Measurements from ENCODE around the gene CH25H. TPM values are rescaled to one million over a fixed set of nuclear protein-coding genes. Genes with fewer than 3 reads are reported as not detected.
"Not testable (repeated sequence)": the region's sequence is repeated elsewhere in the genome, so short reads cannot be mapped to it uniquely, and the experiment has no call there.

The CH25H gene
- total RNA-seq, 5 donors from 2014 or later (not counting 1 experiment from before 2014, with no cell fraction given): 0.21 to 1.0 TPM; not detected in 3

- no peaks in the 10 kb centered on the region for H3K9me3 ChIP-seq
- no peak for ATAC-seq (replicated peaks in 1 of 4)
- DNase-seq: no peak
- no peak overlapping the region for H3K27ac ChIP-seq (ENCODE audit: low read length)
- no peaks in the 10 kb centered on the region for H3K27me3 ChIP-seq (replicated peaks in 1 of 2; ENCODE audit: control insufficient read depth in 2 of 2, extremely low read depth in 1 of 2, insufficient read depth in 2 of 2, low read length in 1 of 2)
- 100% methylated on average over 1 of the region's 2 CpGs for WGBS (ENCODE audit: insufficient coverage)
- H3K4me1 ChIP-seq (ENCODE audit: control insufficient read depth in 1 of 2, extremely low read depth in 1 of 2, insufficient read depth in 2 of 2, low read length in 2 of 2): no peaks in the 10 kb centered on the region
- no peaks in the 10 kb centered on the region for H3K36me3 ChIP-seq (ENCODE audit: control insufficient read depth in 2 of 2, extremely low read depth in 1 of 2, insufficient read depth in 1 of 2, low read length in 1 of 2)
- Mint-ChIP-seq H3K36me3 (no peaks in the 10 kb centered on the region), H3K4me3 (no peak overlapping the region), H3K9me3 (no peaks in the 10 kb centered on the region), H3K27me3 (peaks cover 18 to 21% of the 10 kb centered on the region in 2 donors), H3K27ac (no peak overlapping the region), H3K4me1 (no peaks in the 10 kb centered on the region)
- H3K4me3 ChIP-seq (ENCODE audit: control insufficient read depth in 1 of 2, extremely low read depth in 1 of 2, low read length in 1 of 2): no peak overlapping the region
- ChIA-PET POLR2A (no interaction called here), CTCF (interaction anchor here in 1 of 2 donors (0.5 kb wide), 1 partner anchor 240 kb away, joined by 4 read pairs; no protein-coding TSS in a partner anchor)
Measured at GRCh38 chr10:89171263-89171872, 35.7 kb downstream of the CH25H start.

GRCh38 chr10:89168354-89168900 lies 38.7 kb downstream of the CH25H start:
- not testable (repeated sequence) for ATAC-seq (replicated peaks in 1 of 4)

GRCh38 chr10:89167915-89168314 lies 39.2 kb downstream of the CH25H start:
- no peaks in the 10 kb centered on the region for H3K36me3 ChIP-seq (ENCODE audit: control insufficient read depth in 2 of 2, extremely low read depth in 1 of 2, insufficient read depth in 1 of 2, low read length in 1 of 2)
- H3K9me3 ChIP-seq: no peaks in the 10 kb centered on the region
- no peak overlapping the region for H3K4me3 ChIP-seq (ENCODE audit: control insufficient read depth in 1 of 2, extremely low read depth in 1 of 2, low read length in 1 of 2)
- H3K9me3 Mint-ChIP-seq: no peaks in the 10 kb centered on the region
- peaks cover 18% of the 10 kb centered on the region in 3 donors for H3K4me1 Mint-ChIP-seq
- H3K27me3 Mint-ChIP-seq: peaks cover 18 to 23% of the 10 kb centered on the region in 2 donors
- peaks cover 2 to 6% of the 10 kb centered on the region in 2 experiments for H3K4me1 ChIP-seq (ENCODE audit: control insufficient read depth in 1 of 2, extremely low read depth in 1 of 2, insufficient read depth in 2 of 2, low read length in 2 of 2)
- H3K27me3 ChIP-seq (replicated peaks in 1 of 2; ENCODE audit: control insufficient read depth in 2 of 2, extremely low read depth in 1 of 2, insufficient read depth in 2 of 2, low read length in 1 of 2): no peaks in the 10 kb centered on the region
- H3K27ac Mint-ChIP-seq: no peak overlapping the region
- no peaks in the 10 kb centered on the region for H3K36me3 Mint-ChIP-seq
- ATAC-seq (replicated peaks in 1 of 4) (no peak), DNase-seq (no peak)
- no peak overlapping the region for H3K27ac ChIP-seq (ENCODE audit: low read length)
- ChIA-PET POLR2A (no interaction called here), CTCF (no interaction called here)
- H3K4me3 Mint-ChIP-seq: no peak overlapping the region

More at GRCh38 chr10:89168354-89168900, 38.7 kb downstream of the CH25H start:
- H3K4me3 Mint-ChIP-seq; H3K27ac Mint-ChIP-seq; H3K36me3 Mint-ChIP-seq; H3K9me3 ChIP-seq; H3K27me3 ChIP-seq (replicated peaks in 1 of 2; ENCODE audit: control insufficient read depth in 2 of 2, extremely low read depth in 1 of 2, insufficient read depth in 2 of 2, low read length in 1 of 2); H3K36me3 ChIP-seq (ENCODE audit: control insufficient read depth in 2 of 2, extremely low read depth in 1 of 2, insufficient read depth in 1 of 2, low read length in 1 of 2); DNase-seq; H3K9me3 Mint-ChIP-seq; H3K4me3 ChIP-seq (ENCODE audit: control insufficient read depth in 1 of 2, extremely low read depth in 1 of 2, low read length in 1 of 2); H3K4me1 ChIP-seq (ENCODE audit: control insufficient read depth in 1 of 2, extremely low read depth in 1 of 2, insufficient read depth in 2 of 2, low read length in 2 of 2); H3K27ac ChIP-seq (ENCODE audit: low read length); CTCF ChIA-PET; POLR2A ChIA-PET: not testable (repeated sequence)
- WGBS (ENCODE audit: insufficient coverage): 79% methylated on average over 7 of the region's 9 CpGs
- peaks cover 22 to 23% of the 10 kb centered on the region in 2 donors for H3K27me3 Mint-ChIP-seq
- H3K4me1 Mint-ChIP-seq: peaks cover 13 to 14% (median 14%) of the 10 kb centered on the region in 3 donors

GRCh38 chr10:89165923-89166322 lies 41.2 kb downstream of the CH25H start:
- no peaks in the 10 kb centered on the region for H3K36me3 Mint-ChIP-seq
- H3K27me3 ChIP-seq (replicated peaks in 1 of 2; ENCODE audit: control insufficient read depth in 2 of 2, extremely low read depth in 1 of 2, insufficient read depth in 2 of 2, low read length in 1 of 2): no peaks in the 10 kb centered on the region
- H3K4me3 ChIP-seq (ENCODE audit: control insufficient read depth in 1 of 2, extremely low read depth in 1 of 2, low read length in 1 of 2): no peak overlapping the region
- DNase-seq: no peak
- H3K27me3 Mint-ChIP-seq: peaks cover 11% of the 10 kb centered on the region in 2 donors
- no peaks in the 10 kb centered on the region for H3K9me3 Mint-ChIP-seq
- peaks cover 2 to 6% of the 10 kb centered on the region in 2 experiments for H3K4me1 ChIP-seq (ENCODE audit: control insufficient read depth in 1 of 2, extremely low read depth in 1 of 2, insufficient read depth in 2 of 2, low read length in 2 of 2)
- H3K27ac Mint-ChIP-seq: no peak overlapping the region
- POLR2A ChIA-PET: no interaction called here
- CTCF ChIA-PET: interaction anchor here in 1 of 2 donors (0.6 kb wide), 1 partner anchor 68 kb away, joined by 6 read pairs; no protein-coding TSS in a partner anchor
- 83% methylated on average over 2 of the region's 4 CpGs for WGBS (ENCODE audit: insufficient coverage)
- no peak overlapping the region for H3K4me3 Mint-ChIP-seq
- H3K36me3 ChIP-seq (ENCODE audit: control insufficient read depth in 2 of 2, extremely low read depth in 1 of 2, insufficient read depth in 1 of 2, low read length in 1 of 2): no peaks in the 10 kb centered on the region
- ATAC-seq (replicated peaks in 1 of 4): no peak
- H3K9me3 ChIP-seq: no peaks in the 10 kb centered on the region
- H3K27ac ChIP-seq (ENCODE audit: low read length): no peak overlapping the region
- H3K4me1 Mint-ChIP-seq: peaks cover 18% of the 10 kb centered on the region in 3 donors

DNA sequence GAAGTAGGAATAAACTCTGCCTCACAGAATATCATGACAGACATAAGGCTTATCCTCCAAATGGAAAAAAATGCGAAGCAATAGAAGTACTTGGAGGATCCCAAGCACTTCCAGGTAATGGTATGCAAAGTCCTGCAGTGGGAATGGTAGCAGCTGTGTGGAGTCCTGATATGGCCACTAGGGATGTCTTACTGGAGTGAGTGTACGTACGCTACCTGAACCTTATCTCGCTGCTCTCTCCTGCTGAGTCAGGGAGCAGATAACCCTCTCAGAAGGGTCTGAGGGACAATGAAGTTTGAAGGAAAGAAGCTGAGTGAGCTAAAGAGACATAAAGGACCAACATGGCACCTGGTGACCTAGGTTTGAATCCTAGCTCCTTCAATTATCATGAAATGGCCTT lies 42.2 kb downstream of the CH25H start:
- Histone ChIP-seq H3K4me3 (ENCODE audit: control insufficient read depth in 1 of 2, extremely low read depth in 1 of 2, low read length in 1 of 2) (no peak overlapping the region), H3K27ac (ENCODE audit: low read length) (no peak overlapping the region), H3K36me3 (ENCODE audit: control insufficient read depth in 2 of 2, extremely low read depth in 1 of 2, insufficient read depth in 1 of 2, low read length in 1 of 2) (no peaks in the 10 kb centered on the region), H3K27me3 (replicated peaks in 1 of 2; ENCODE audit: control insufficient read depth in 2 of 2, extremely low read depth in 1 of 2, insufficient read depth in 2 of 2, low read length in 1 of 2) (no peaks in the 10 kb centered on the region), H3K4me1 (ENCODE audit: control insufficient read depth in 1 of 2, extremely low read depth in 1 of 2, insufficient read depth in 2 of 2, low read length in 2 of 2) (peaks cover 2 to 6% of the 10 kb centered on the region in 2 experiments), H3K9me3 (no peaks in the 10 kb centered on the region)
- ChIA-PET POLR2A (no interaction called here), CTCF (no interaction called here)
- DNase-seq: no peak
- Mint-ChIP-seq H3K27ac (no peak overlapping the region), H3K9me3 (no peaks in the 10 kb centered on the region), H3K27me3 (peaks cover 11% of the 10 kb centered on the region in 2 donors), H3K4me1 (peaks cover 18% of the 10 kb centered on the region in 3 donors), H3K4me3 (no peak overlapping the region), H3K36me3 (no peaks in the 10 kb centered on the region)
- ATAC-seq (replicated peaks in 1 of 4): no peak
- 100% methylated on average over 4 of the region's 4 CpGs for WGBS (ENCODE audit: insufficient coverage)

GRCh38 chr10:89164080-89164479 lies 43.0 kb downstream of the CH25H start:
- DNase-seq: peak in 1 of 35 experiments; percentile 11
- no peaks in the 10 kb centered on the region for H3K9me3 Mint-ChIP-seq

More at GRCh38 chr10:89164080-89164479, 43.0 kb downstream of the CH25H start:
- Mint-ChIP-seq H3K4me3 (peak overlapping the region; percentile 57 to 77 (median 75)), H3K27me3 (peaks cover 11% of the 10 kb centered on the region in 2 donors), H3K4me1 (peaks cover 18% of the 10 kb centered on the region in 3 donors), H3K27ac (peak overlapping the region; percentile 84 to 87), H3K36me3 (no peaks in the 10 kb centered on the region)
- Histone ChIP-seq H3K4me3 (ENCODE audit: control insufficient read depth in 1 of 2, extremely low read depth in 1 of 2, low read length in 1 of 2) (peak overlapping the region in 1 of 2 donors; percentile 29), H3K27ac (ENCODE audit: low read length) (peak overlapping the region; percentile 31), H3K9me3 (no peaks in the 10 kb centered on the region), H3K36me3 (ENCODE audit: control insufficient read depth in 2 of 2, extremely low read depth in 1 of 2, insufficient read depth in 1 of 2, low read length in 1 of 2) (no peaks in the 10 kb centered on the region), H3K27me3 (replicated peaks in 1 of 2; ENCODE audit: control insufficient read depth in 2 of 2, extremely low read depth in 1 of 2, insufficient read depth in 2 of 2, low read length in 1 of 2) (no peaks in the 10 kb centered on the region), H3K4me1 (ENCODE audit: control insufficient read depth in 1 of 2, extremely low read depth in 1 of 2, insufficient read depth in 2 of 2, low read length in 2 of 2) (peaks cover 2 to 6% of the 10 kb centered on the region in 2 experiments)
- ChIA-PET CTCF (interaction anchor here (1.0 to 1.3 kb wide), 3 partner anchors 23 to 53 kb away, joined by 3 to 4 read pairs (median 3); no protein-coding TSS in a partner anchor), POLR2A (interaction anchor here (0.7 kb wide), 2 partner anchors 9 to 53 kb away, joined by 3 read pairs; no protein-coding TSS in a partner anchor)
- 60% methylated on average over 2 of the region's 3 CpGs for WGBS (ENCODE audit: insufficient coverage)
- peak; percentile 41 to 57 (median 50) for ATAC-seq (replicated peaks in 1 of 4)
